Head of caudate nucleus (tissue), 42 donors: ENCODE results near the gene CPD.
"Not testable (repeated sequence)": the region's sequence is repeated elsewhere in the genome, so short reads cannot be mapped to it uniquely, and the experiment has no call there.

Experiments used
- DNase-seq, 42 donors: peaks; one replicate each; pipeline versions ENCODE4 v3.0.0 to v3.0.0-alpha.2; 2020 to 2021; ENCODE audit warnings: mixed read lengths in 7 of 42
- intact Hi-C: fragments of 100-400 bp; cut with DNase I; formaldehyde crosslinking; loops from one replicate; pipeline ENCODE4 v1.15.0; 2022

CPD gene

GRCh38 chr17:30379303-30379902 lies 676 bp downstream of the CPD start:
- intact Hi-C loops: loop anchor here (5.0 kb wide), 1 partner anchor 37 kb away; no protein-coding TSS in a partner anchor
- DNase-seq: peak in 28 of 42 donors; percentile 15 to 54 (median 30)

- DNase-seq: no peak
- intact Hi-C loops: loop anchor here (5.0 kb wide), 1 partner anchor 38 kb away; no protein-coding TSS in a partner anchor
Observed at GRCh38 chr17:30379903-30380381, 1.2 kb downstream of the CPD start.

- DNase-seq: no peak
- intact Hi-C loops: no loop called here
Observed at GRCh38 chr17:30380643-30381339, 2.1 kb downstream of the CPD start.

- no peak for DNase-seq
- intact Hi-C loops: no loop called here
Observed at GRCh38 chr17:30381340-30381659, 2.6 kb downstream of the CPD start.

GRCh38 chr17:30382345-30382744 lies 3.6 kb downstream of the CPD start:
- intact Hi-C loops: no loop called here
- DNase-seq: no peak

- intact Hi-C loops: no loop called here
Observed at GRCh38 chr17:30388321-30389179, 9.8 kb downstream of the CPD start.

GRCh38 chr17:30389756-30390300 lies 11.1 kb downstream of the CPD start:
- intact Hi-C loops: no loop called here

More at GRCh38 chr17:30388321-30389179, 9.8 kb downstream of the CPD start:
- DNase-seq: no peak

GRCh38 chr17:30391534-30391933 lies 12.8 kb downstream of the CPD start:
- DNase-seq: no peak
- intact Hi-C loops: no loop called here

More at GRCh38 chr17:30389756-30390300, 11.1 kb downstream of the CPD start:
- no peak for DNase-seq

- no peak for DNase-seq
- intact Hi-C loops: no loop called here
Observed at GRCh38 chr17:30393491-30393890, 14.8 kb downstream of the CPD start.

GRCh38 chr17:30393911-30394867 lies 15.5 kb downstream of the CPD start:
- intact Hi-C loops: no loop called here
- no peak for DNase-seq

- intact Hi-C loops: no loop called here
Observed at GRCh38 chr17:30395398-30396022, 16.8 kb downstream of the CPD start.

GRCh38 chr17:30396129-30396528 lies 17.4 kb downstream of the CPD start:
- no peak for DNase-seq
- intact Hi-C loops: no loop called here

More at GRCh38 chr17:30395398-30396022, 16.8 kb downstream of the CPD start:
- DNase-seq: no peak

GRCh38 chr17:30396612-30397011 lies 17.9 kb downstream of the CPD start:
- intact Hi-C loops: no loop called here
- no peak for DNase-seq

GRCh38 chr17:30398328-30399041 lies 19.8 kb downstream of the CPD start:
- DNase-seq: no peak
- intact Hi-C loops: no loop called here

- intact Hi-C loops: no loop called here
- no peak for DNase-seq
Observed at GRCh38 chr17:30401097-30401496, 22.4 kb downstream of the CPD start.

GRCh38 chr17:30405161-30405560 lies 26.4 kb downstream of the CPD start:
- intact Hi-C loops: no loop called here
- no peak for DNase-seq

GRCh38 chr17:30410627-30411026 lies 31.9 kb downstream of the CPD start:
- intact Hi-C loops: not testable (repeated sequence)

More at GRCh38 chr17:30410627-30411026, 31.9 kb downstream of the CPD start:
- DNase-seq: not testable (repeated sequence)
